Measurements from ENCODE around the gene TES. TPM values are rescaled to one million over a fixed set of nuclear protein-coding genes. Genes with fewer than 3 reads are reported as not detected.

The TES gene
- total RNA-seq, 1 donor from 2014 or later, result 96.7 TPM

GRCh38 chr7:116219834-116220233 is 9.5 kb downstream of the TES start:
- DNase-seq (ENCODE audit: low spot score), result no peak

- no peak for DNase-seq (ENCODE audit: low spot score)
These were observed 12.2 kb downstream of the TES start for GRCh38 chr7:116222501-116222900.

- no peak for DNase-seq (ENCODE audit: low spot score)
These were observed 13.2 kb downstream of the TES start for GRCh38 chr7:116223588-116223987.

- DNase-seq (ENCODE audit: low spot score), result no peak
These were observed 14.3 kb downstream of the TES start for GRCh38 chr7:116224492-116225098.

GRCh38 chr7:116225860-116226259 is 15.5 kb downstream of the TES start:
- no peak for DNase-seq (ENCODE audit: low spot score)

- no peak for DNase-seq (ENCODE audit: low spot score)
These were observed 16.3 kb downstream of the TES start for GRCh38 chr7:116226664-116227063.

GRCh38 chr7:116227678-116228239 is 17.4 kb downstream of the TES start:
- no peak for DNase-seq (ENCODE audit: low spot score)

GRCh38 chr7:116228241-116228640 is 17.9 kb downstream of the TES start:
- no peak for DNase-seq (ENCODE audit: low spot score)

- DNase-seq (ENCODE audit: low spot score), result no peak
These were observed 19.0 kb downstream of the TES start for GRCh38 chr7:116229366-116229765.

- DNase-seq (ENCODE audit: low spot score), result no peak
These were observed 20.1 kb downstream of the TES start for GRCh38 chr7:116230191-116231005.

GRCh38 chr7:116231543-116231942 is 21.2 kb downstream of the TES start:
- no peak for DNase-seq (ENCODE audit: low spot score)

- no peak for DNase-seq (ENCODE audit: low spot score)
These were observed 21.6 kb downstream of the TES start for GRCh38 chr7:116231949-116232348.

GRCh38 chr7:116232350-116232749 is 22.0 kb downstream of the TES start:
- DNase-seq (ENCODE audit: low spot score), result no peak

GRCh38 chr7:116232920-116233319 is 22.6 kb downstream of the TES start:
- no peak for DNase-seq (ENCODE audit: low spot score)

GRCh38 chr7:116234517-116235200 is 24.3 kb downstream of the TES start:
- DNase-seq (ENCODE audit: low spot score), result no peak

GRCh38 chr7:116235380-116235779 is 25.0 kb downstream of the TES start:
- DNase-seq (ENCODE audit: low spot score), result no peak

- DNase-seq (ENCODE audit: low spot score), result peak; percentile 56
These were observed 25.8 kb downstream of the TES start for GRCh38 chr7:116236020-116236630.

GRCh38 chr7:116239020-116239419 is 28.7 kb downstream of the TES start:
- no peak for DNase-seq (ENCODE audit: low spot score)

GRCh38 chr7:116239434-116239833 is 29.1 kb downstream of the TES start:
- DNase-seq (ENCODE audit: low spot score), result no peak

GRCh38 chr7:116240024-116240668 is 29.8 kb downstream of the TES start:
- DNase-seq (ENCODE audit: low spot score), result no peak

GRCh38 chr7:116241291-116241690 is 31.0 kb downstream of the TES start:
- no peak for DNase-seq (ENCODE audit: low spot score)

GRCh38 chr7:116242178-116242577 is 31.8 kb downstream of the TES start:
- DNase-seq (ENCODE audit: low spot score), result no peak

Data from mucosa of gallbladder (tissue), 1 donor.